HG02970 (cell line): ENCODE results near the gene CDK2AP2.
"Not testable (repeated sequence)": the region's sequence is repeated elsewhere in the genome, so short reads cannot be mapped to it uniquely, and the experiment has no call there.

Experiments
- ATAC-seq: cut with Tn5 transposase; IDR thresholded peaks from one replicate; pipeline ENCODE4 v1.9.1; 2021; ENCODE audit warnings: mild to moderate bottlenecking, moderate library complexity, moderate number of reproducible peaks; ENCODE audit not compliant: unreplicated experiment, low FRiP score

CDK2AP2 gene

DNA sequence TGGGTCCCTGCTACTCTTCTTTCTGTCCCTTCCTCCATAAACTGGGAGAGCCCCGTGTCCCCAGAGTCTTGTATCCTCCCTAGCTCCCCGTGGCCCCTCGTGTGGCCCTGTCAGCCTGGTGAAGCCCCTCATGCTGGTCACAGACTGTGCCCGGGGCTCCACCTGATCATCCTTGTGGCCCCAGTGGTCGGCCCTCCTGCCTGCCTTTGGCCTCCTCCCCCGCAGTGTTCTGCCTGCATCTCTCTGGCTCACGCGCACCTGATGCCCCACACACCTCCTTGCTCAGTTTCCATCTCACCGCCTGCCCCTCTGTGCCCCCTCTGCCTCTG lies 16.5 kb upstream of the CDK2AP2 start:
- no peak for ATAC-seq

DNA sequence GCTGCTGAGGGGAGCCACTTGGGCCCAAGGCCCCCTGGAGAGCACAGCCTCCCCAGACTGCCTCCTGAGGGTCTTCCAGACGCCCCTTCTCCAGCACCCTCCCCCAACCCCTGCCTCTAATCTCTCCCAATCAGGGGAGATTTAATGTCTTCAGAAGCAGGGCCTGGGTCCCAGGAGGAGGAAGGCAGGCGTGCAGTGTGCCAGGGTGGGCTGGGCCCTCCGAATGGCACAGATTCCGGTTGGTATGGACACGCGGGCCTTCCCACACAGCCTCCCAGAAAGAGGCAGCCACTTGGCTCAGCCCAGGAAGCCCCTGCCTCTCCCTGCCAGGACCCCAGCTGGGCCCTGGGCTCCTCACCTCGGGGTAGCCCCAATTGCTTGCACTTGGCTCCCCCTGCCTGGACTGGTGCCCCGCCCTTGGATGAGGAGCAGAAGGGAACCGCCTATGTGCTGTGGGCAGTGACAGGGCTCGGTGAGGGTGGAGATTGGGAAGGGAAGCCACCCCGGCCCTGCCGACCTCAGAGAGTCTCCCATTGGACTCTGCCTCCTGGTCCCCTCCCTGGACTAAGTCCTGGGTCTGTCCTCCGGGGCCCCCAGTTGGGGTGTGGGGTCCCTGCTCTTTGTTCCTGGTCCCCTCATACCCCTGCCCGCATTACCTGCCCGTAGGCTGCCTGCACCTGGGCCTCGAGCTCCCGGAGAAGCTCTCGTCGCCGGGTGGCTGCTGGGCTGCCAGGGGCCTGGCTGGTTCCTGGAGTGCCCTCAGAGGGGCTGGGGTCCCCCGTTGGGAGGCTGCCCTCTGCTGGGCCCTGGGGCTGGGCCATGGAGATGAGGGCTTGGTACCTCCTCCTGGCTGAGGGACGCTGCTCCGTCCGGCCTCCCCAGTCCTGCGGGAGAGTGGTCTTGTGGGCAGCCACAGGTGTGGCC lies 15.9 kb upstream of the CDK2AP2 start:
- no peak for ATAC-seq

DNA sequence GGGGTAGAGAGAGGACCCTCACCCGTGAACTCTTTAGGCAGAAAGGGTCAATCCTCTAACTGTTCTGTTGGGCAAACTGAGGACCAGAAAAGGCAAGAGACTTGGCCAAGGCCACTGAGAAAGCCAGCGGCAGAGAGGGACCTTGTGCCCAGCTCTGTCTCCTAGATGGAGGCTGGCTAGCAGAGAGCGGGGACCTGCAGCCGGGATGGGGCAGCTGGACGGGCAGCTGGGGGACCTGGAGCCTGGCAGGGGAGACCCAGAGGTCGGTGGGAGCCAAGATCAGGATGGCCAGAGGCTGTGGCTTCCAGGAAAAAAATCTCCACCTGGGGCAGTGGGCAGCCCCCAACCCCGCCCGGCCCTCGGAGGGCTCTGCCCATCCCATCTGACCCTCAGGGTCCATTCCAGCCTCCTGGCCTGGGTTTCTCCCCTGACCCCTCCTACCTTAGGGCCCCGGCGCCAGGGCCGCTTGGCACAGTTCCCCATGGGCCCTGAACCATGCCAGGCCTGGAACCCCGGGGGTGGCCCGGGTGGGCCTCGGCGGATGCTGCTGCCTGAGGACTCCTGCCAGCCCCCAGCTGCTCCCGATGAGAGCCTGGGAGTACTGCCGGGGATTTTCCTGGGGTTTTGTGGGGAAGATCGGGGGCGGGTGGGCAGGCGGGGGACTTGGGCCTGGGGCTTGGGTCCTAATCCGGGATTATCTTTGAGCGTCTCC lies 15.0 kb upstream of the CDK2AP2 start, which contains the start of gene CABP2:
Gene CABP2 (minus strand): TSS at position 603 of the 712 bp plus-strand sequence. CDS start 120 bp downstream, at position 483.
- no peak for ATAC-seq

DNA sequence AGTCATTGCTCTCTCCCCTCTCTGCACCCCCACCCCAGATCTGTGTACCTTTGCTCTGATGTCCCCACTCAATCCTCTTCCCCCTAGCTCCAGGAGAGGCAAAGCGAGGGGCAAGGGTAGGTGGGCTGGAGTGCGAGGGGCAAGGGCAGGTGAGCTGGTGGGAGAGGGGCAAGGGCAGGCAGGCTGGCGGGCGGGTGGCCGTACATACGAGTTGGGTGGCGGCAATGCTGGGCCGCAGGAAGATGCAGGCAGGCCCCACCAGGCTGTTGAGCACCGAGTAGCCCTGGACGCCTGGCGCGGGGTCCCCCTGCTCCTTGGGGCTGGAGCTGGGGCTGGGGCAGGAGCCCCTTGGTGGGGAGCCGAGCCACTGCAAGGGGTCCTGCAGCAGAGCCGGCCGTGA lies 14.4 kb upstream of the CDK2AP2 start:
- no peak for ATAC-seq

DNA sequence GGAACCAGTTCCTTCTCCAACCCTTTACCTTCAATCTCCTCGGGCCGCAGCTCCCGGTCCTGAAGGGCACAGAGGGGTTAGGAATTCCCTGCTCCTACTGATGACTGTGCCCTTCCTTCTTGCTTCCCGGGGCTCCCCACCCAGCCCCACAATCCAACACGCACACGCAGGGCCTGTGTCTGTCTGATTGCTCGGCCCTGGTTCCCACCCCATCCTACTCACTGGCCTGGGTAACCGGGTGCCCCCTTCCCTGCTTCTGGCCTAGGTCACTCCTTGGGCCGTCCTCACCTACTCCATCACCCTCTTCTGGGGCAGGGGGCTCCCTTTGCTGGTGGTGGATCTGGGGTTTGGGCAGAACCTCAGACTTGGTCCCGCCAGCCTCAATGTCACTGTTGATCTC lies 14.0 kb upstream of the CDK2AP2 start:
- no peak for ATAC-seq

DNA sequence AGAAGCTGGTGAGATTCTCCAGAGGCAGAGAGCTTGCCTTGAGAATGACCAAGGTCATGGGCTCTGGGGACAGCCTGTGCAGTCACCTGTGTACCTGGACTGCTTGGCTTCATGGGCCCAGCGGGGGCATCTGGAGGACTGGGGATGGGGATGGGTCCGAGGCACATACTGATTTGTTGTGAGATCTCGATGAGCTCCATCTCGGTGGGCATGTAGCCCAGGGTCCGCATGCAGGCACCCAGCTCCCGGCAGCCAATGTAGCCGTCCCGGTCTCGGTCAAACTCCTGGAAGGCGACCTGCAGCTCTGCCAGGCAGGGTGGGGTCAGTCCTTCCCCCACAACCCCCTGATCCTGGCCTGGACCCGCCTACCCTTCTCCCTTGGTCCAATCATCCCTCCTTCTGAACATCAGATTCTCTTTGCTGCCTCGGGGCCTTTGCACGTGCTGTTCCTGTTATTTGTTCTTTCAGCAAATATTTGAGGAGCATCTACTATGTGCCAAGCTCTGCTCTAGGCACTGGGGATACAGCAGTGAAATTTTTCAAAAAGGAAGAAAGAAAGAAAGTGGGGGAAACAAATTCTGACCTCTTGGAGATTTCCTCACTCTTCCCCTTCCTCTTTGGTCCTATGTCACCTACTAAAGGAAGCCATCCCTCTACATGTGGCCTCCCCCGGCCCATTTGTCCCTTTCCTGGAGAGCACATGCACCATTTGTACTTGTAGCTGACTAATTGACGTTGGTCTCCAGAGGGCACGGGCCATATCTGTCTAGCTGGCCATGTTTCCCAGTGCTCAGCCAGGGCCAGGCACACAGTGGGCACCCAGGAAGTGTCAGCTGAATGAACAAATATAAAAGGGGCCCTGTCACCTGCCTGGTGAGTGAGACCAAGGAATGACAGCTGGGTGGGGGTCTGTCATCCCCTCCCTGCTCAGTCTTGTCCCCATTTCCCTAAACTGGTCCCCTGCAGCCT lies 13.2 kb upstream of the CDK2AP2 start:
- ATAC-seq, result no peak

DNA sequence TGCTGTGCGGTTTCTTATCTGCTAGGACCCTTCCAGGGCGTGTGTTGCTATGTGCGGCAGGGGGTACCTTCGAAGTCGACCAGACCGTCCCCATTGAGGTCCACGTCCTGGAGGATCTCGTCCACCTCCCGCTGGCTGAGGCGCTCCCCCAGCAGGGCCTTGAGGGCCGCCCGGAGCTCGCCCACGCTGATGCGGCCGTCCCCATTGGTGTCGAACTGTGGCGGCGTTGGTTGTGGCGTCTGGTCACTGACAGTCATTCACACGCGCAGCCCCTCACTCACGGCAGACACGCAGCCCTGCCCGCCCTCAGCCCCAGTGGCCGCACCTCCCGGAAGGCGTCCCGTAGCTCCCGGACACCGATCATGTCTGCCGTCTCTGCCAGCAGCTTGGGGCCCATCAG lies 11.8 kb upstream of the CDK2AP2 start:
- ATAC-seq, result no peak

DNA sequence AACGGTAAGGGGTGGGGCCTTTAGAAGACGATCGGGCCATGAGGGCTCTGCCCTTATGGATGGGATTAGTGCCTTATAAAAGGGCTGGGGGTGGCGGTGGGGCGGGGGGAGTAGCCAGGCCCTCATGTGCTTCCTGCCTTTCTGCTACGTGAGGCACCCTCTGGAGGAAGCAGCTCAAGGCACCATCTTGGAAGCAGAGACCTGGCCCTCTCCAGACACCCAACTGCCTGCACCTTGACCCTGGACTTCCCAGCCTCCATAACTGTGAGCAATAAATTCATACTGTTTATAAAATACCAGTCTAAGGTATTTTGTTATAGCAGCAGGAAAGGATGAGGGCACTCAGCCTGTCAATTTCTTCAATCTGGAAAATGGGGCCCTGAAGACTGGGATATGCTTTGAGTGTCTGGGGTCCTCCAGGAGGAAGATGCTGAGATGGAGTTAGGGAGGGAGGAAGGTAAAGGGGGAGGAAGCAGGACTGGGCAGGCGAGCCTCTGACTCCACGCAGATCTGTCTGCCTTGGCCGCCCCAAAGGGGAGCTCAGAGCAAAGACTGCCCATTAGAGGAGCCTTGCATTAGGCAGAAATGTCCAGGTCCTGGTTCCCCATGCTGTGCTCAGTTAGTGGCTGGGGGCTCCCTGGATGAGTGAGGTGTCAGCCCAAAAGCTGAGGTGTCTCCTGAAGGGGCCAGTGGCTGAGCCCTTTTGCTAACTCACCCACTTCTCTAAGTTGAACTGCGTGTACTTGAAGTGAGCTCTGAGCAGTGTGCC lies 10.0 kb upstream of the CDK2AP2 start:
- no peak for ATAC-seq

DNA sequence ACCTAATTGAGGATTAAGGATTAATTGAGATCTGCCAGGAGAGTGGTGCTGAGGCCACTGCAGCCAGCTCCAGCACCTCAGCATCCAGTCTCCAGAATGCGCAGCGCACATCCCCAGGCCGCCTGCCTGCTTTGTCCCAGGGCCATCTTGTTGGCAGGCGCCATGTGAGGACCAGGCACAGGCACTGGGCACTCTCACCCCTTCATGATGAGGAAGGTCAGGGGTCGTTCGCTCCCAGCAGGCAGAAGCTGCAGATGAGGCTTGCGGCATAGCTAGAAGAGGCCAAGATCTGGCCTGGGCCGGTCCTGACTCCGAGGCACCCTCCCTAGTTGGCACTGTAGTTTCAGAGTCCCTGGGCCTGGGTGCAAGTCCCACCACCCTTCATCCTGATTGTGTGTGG lies 8.8 kb upstream of the CDK2AP2 start:
- no peak for ATAC-seq

DNA sequence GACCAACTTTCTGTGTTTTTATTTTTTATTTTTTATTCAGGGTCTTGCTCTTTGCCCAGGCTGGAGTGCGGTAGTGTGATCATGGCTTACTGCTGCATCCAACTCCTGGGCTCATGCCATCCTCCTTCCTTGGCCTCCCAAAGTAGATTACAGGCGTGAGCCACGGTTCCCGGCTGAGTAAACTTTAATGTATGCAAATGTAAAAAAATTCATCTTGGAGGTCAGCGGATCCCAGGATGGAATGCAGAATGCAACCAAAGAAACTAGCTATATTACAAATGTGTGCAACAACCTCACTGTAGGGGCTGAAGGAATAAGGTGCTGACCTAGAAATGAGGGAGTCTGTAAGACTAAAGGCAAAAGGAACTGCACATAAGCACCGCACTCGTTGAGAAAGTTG lies 6.2 kb upstream of the CDK2AP2 start:
- ATAC-seq, result no peak

DNA sequence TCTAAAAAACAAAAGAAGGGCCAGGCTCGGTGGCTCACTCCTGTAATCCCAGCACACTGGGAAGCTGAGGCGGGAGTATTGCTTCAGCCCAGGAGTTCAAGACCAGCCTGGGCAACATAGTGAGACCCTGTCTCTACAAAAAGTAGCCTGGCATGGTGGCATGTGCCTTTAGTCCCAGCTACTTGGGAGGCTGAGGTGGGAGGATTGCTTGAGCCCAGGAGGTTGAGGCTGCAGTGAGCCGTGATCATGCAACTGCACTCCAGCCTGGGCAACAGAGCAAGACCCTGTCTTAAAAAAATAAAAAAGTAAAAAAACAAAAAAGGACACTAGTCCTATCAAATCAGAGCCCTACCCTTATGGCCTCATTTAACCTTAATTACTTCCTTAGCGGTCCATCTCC lies 3.6 kb upstream of the CDK2AP2 start:
- not testable (repeated sequence) for ATAC-seq

DNA sequence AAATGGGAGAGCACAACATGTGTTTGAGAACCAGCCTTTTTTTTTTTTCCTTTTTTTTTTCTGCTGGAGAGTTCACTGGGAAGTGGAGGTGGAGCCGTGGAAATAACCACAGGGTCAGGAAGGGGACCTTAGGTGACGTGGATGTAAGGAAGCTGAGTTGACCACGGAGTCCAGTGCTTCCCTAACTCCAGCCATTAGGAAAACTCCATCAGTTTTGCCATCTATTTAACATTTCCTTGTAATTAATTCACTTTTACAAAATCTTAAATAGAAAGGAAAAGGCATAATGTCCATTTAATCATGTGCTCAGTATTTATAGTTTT lies 2.0 kb upstream of the CDK2AP2 start:
- ATAC-seq, result no peak

DNA sequence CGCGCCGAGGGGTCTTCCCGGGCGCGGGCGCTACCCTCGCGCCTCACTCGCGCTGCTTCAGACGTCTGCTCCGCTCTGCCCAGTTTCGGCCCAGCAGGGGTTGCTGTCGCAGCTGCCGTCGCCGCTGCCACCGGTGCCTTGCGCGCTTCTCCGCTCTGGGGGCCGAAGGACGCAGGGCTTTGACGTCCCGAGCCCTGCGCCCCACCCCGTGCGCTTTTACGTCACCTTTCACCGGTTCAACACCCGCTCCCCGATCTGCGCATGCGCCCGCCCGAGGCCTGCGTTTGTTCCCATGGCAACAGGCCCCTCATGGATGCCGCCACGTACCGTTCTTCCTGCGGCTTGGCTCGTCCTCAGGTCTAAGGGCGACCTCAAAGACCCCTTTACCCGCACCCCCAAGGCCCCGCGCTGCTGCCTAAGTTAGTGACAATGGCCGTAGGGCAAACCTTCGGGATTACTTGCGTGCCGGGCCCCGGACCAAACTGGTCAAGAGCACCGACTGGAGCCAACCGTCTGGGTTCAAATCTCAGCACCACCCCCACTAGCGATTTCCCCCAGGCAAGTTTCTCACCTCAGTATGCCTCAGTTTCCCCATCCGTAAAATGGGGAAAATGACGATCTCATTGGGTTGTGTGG lies 642 bp upstream of the CDK2AP2 start:
- ATAC-seq, result peak; percentile 37

DNA sequence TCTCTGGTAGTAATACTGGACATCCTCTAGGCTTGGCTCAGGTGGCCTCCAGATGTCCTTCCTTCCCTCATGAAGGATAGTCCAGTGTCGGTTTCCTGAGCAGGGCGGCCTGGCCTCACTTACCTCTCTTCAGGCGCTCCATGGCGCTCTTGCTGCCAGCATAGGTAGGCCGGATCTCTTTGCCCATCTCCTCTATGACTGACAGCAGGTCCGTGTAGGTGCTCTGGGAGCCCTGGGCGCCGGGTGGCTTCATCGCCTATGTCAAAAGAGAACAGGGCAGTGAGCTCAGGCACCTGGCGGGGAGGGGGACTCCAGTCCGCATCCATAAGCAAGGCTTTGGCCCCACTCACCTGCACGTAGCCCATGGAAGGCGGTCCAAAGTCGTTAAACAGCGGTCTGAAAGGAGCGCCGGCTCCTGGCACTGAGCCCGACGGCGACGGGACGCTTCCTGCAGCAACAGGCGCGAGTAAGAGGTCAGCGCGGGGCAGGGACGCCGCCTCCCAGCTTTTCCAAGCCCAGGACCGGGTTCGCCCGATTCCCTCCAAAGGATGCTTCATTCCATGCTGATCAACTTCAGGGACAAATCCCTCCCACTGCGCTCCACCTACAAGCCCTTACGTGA lies 609 bp downstream of the CDK2AP2 start:
- ATAC-seq, result no peak

DNA sequence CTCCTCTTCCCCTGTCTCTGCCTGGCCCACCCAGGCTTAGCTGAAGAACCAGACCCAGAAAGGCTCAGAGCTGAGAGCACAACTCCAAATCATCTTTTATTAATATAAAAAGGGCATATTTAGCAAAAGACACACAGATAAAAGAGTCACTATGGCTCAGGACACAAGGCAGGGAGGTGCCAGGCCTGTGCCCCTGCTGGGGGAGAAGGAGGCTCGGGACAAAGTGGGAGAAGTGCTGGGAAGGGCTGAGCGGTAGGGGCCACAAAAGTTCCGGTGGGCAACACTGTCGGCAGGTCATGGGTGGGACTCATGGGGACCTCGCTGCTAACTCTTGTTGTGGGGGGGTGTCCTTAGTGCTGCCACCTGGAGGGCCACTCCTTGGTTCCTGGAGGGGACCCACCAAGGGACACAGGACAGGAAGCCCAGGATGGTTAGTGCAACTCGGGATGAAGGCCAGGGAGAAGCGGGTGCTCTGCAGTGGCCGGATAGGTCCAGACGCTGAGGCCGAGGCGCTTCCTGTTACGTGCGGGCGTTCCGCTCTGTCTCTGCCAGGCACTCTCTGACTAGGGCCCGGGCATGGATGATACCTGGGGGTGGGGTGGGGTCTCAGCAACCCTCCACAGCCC lies 1.4 kb downstream of the CDK2AP2 start:
- ATAC-seq, result no peak

DNA sequence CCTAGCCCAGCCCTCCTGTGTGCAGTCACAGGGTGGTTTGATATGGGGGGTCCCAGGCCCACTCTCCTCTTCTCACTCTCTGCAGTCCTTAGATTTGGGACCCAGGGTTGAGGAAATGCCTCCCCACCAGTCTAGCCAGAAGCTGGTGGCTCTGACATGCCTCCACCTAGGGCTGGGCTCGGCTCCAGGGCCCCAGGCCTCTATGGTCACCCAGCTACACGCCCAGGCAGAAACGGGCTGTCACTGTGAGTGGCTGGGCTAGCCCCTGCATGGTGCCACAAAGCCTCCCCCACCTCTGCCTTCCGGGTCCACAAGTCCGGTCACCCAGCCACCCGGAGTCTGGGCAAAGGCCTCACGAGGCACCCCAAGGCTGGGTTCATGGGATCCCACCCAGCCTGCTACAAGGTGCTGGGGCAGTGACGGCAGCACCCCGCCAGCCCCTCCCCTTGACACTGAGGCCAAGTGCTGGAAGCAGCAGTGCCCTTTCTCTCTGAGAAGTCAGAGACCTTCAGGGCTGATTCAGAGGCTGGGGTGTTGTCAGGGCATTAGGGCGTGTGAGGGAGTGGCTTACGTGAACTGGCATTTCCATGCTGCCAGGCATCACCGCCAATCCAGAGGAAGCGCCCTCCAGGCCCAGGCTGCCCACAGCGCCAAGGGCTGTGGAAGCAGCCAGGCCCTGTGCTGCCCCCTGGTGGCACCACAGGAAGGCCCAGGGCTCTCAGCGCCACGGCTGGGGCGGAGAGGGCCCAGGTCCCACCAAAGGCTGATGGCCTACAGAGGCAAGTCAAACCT lies 2.2 kb downstream of the CDK2AP2 start:
- ATAC-seq, result no peak

DNA sequence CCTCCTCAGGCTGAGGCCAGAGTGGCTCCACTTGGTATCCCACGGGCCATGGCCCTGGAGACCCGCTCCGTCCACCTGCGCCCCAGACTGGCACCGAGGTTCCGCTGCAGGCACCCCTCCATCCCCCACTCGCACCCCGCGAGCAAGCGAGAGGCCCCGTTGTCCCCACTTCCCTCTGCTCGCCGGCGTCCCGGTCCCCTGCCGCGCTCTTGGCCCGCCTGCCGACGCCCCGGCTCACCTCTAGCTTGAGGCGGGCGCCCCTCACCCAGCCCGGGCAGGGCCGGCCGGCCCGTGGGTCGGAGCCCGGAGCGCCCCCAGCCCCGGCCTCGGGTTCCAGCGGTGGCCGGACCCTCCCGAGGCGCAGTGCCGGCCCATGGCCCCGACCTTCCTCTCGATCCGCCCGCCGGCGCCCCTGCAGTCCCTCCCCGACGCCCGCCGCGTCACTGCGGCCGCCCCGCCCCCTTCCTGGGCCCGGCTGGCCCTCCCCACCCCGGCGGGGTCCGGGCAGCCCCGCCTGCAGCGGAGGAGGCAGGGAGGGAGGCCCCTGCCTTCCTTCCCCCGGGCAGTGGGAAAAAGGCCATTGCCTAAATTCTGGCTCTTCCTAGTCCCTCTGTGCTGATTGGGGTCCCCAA lies 2.9 kb downstream of the CDK2AP2 start, which contains the start of gene PITPNM1:
Gene PITPNM1 (minus strand): TSS at position 414 of the 632 bp plus-strand sequence. CDS start 1,183 bp downstream, outside the sequence.
- ATAC-seq, result no peak
